CD4-positive, alpha-beta T cell (primary cell): ENCODE data around the gene CMSS1. TPM values are rescaled to one million over a fixed set of nuclear protein-coding genes. Genes with fewer than 3 reads are reported as not detected.

Source experiments
- ATAC-seq: fragments of 200-7000 bp; cut with Tn5 transposase; one replicate; pipeline ENCODE4 v1.10.0; 2022; ENCODE audit warnings: mild to moderate bottlenecking; ENCODE audit not compliant: poor library complexity
- CTCF ChIA-PET: fragments of 350-600 bp; sonication (Branson Sonifier 250); formaldehyde crosslinking; loops from one replicate; lab custom pipeline; 2021; ENCODE audit warnings: antibody characterized with exemption, inconsistent platforms; lab: Charles Lee
- POLR2A ChIA-PET: fragments of 350-600 bp; sonication (Branson Sonifier 250); formaldehyde crosslinking; loops from one replicate; lab custom pipeline; 2021; ENCODE audit warnings: antibody characterized with exemption, inconsistent platforms; lab: Charles Lee
- DNase-seq, 14 experiments: peaks; one replicate each; pipeline ENCODE4 v3.0.0-alpha.2; 2013 to 2020; ENCODE audit warnings: mixed read lengths in 2 of 14
- H3K27ac ChIP-seq, 2 donors: one replicate each; pipeline versions ENCODE4 v1.5.1 to v1.7.0; 2013; ENCODE audit warnings: low read length in 2 of 2, low read depth in 1 of 2, mild to moderate bottlenecking in 1 of 2
- H3K27me3 ChIP-seq, 2 experiments: 1 replicate in 1 of 2; 2 replicates in 1 of 2; pipeline versions ENCODE4 v1.6.1 to v1.7.0; 2013; ENCODE audit warnings: low read length in 2 of 2, control low read depth in 1 of 2, mild to moderate bottlenecking in 1 of 2, moderate library complexity in 1 of 2; ENCODE audit not compliant: insufficient read depth in 2 of 2, control insufficient read depth in 1 of 2
- H3K36me3 ChIP-seq: one replicate; pipeline ENCODE4 v1.6.1; 2013; ENCODE audit warnings: low read length, control low read depth; ENCODE audit not compliant: insufficient read depth
- H3K4me1 ChIP-seq: one replicate; pipeline ENCODE4 v1.6.1; 2013; ENCODE audit warnings: low read length, control low read depth; ENCODE audit not compliant: insufficient read depth
- H3K4me3 ChIP-seq: one replicate; pipeline ENCODE4 v1.5.1; 2013; ENCODE audit warnings: mild to moderate bottlenecking, low read length, moderate library complexity
- H3K9me3 ChIP-seq, 2 experiments: 1 replicate in 1 of 2; 2 replicates in 1 of 2; pipeline versions ENCODE4 v1.6.1 to v1.7.0; 2013; ENCODE audit warnings: low read length in 2 of 2, mild to moderate bottlenecking in 2 of 2, control low read depth in 1 of 2, moderate library complexity in 1 of 2; ENCODE audit not compliant: control insufficient read depth in 1 of 2, insufficient read depth in 1 of 2
- H3K27ac Mint-ChIP-seq: one replicate; pipeline ENCODE4 v1.8.0; 2020; ENCODE audit warnings: mixed read lengths
- H3K27me3 Mint-ChIP-seq: one replicate; pipeline ENCODE4 v1.8.0; 2021; ENCODE audit warnings: mixed read lengths
- H3K36me3 Mint-ChIP-seq: one replicate; pipeline ENCODE4 v1.8.0; 2021; ENCODE audit warnings: low read depth, mixed read lengths
- H3K4me1 Mint-ChIP-seq: one replicate; pipeline ENCODE4 v1.8.0; 2021; ENCODE audit warnings: low read depth, mixed read lengths
- H3K4me3 Mint-ChIP-seq: one replicate; pipeline ENCODE4 v1.8.0; 2020; ENCODE audit warnings: mild to moderate bottlenecking, mixed read lengths
- H3K9me3 Mint-ChIP-seq: one replicate; pipeline ENCODE4 v1.8.0; 2020; ENCODE audit warnings: mixed read lengths
- intact Hi-C, 2 experiments: fragments of 100-400 bp; cut with DNase I in 1 of 2; cut with micrococcal nuclease in 1 of 2; formaldehyde crosslinking; loops; one replicate each; pipeline versions ENCODE4 v1.15.1 to v1.9.0; 2023 to 2025; cut with DNase I, micrococcal nuclease
- total RNA-seq, 174 experiments: library from RNA in 2 of 174; stranded (reverse) in 2 of 174; gene quantifications; one replicate each; pipeline ENCODE4 v1.2.3 and lab custom pipeline; 2021 to 2026
- TF ChIP-seq, protein P1 (sequence below): fragments of 200-600 bp; IDR thresholded peaks from one replicate; pipeline ENCODE4 v1.8.0; 2022; ENCODE audit warnings: antibody characterized with exemption, mild to moderate bottlenecking

CMSS1 gene
- total RNA-seq, 2 experiments from 2014 or later = 12.2 TPM

DNA sequence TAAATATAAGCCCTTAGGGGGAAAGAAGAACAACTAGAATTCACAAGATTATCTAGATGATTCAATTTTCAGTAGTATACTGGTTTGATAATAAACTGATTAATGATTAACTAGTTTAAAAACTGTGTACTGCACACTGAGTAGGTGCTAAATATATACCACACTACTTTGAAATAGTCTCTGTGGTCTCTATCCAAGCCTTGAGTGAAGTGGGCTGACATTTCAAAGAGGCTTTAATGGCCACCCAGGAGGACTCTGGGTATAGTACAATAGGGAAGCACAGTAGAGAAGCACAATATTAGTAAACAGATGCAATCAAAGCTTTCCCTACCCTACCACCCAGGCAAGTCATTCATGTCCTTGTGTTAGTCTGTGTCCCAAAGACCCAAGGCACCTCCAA, 249.9 kb downstream of the CMSS1 start:
- Histone ChIP-seq H3K27me3 (no peaks in the 10 kb centered on the region), H3K9me3 (no peaks in the 10 kb centered on the region), H3K4me1 (peaks cover 5% of the 10 kb centered on the region), H3K36me3 (no peaks in the 10 kb centered on the region), H3K27ac (no peak overlapping the region), H3K4me3 (no peak overlapping the region)
- POLR2A ChIA-PET = no interaction called here
- TF ChIP-seq, protein P1, sequence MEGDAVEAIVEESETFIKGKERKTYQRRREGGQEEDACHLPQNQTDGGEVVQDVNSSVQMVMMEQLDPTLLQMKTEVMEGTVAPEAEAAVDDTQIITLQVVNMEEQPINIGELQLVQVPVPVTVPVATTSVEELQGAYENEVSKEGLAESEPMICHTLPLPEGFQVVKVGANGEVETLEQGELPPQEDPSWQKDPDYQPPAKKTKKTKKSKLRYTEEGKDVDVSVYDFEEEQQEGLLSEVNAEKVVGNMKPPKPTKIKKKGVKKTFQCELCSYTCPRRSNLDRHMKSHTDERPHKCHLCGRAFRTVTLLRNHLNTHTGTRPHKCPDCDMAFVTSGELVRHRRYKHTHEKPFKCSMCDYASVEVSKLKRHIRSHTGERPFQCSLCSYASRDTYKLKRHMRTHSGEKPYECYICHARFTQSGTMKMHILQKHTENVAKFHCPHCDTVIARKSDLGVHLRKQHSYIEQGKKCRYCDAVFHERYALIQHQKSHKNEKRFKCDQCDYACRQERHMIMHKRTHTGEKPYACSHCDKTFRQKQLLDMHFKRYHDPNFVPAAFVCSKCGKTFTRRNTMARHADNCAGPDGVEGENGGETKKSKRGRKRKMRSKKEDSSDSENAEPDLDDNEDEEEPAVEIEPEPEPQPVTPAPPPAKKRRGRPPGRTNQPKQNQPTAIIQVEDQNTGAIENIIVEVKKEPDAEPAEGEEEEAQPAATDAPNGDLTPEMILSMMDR = no peak
- no peak overlapping the region for H3K27ac Mint-ChIP-seq
- H3K4me1 Mint-ChIP-seq = peaks cover 27% of the 10 kb centered on the region
- CTCF ChIA-PET = interaction anchor here (1.0 kb wide), 1 partner anchor 10 kb away, joined by 3 read pairs; no protein-coding TSS in a partner anchor
- intact Hi-C loops = loop anchor here (5.0 to 10.0 kb wide), 2 partner anchors 185 to 233 kb away; no protein-coding TSS in a partner anchor
- no peak for ATAC-seq
- DNase-seq = no peak
- H3K9me3 Mint-ChIP-seq = no peaks in the 10 kb centered on the region
- H3K4me3 Mint-ChIP-seq = no peak overlapping the region
- no peaks in the 10 kb centered on the region for H3K27me3 Mint-ChIP-seq
- no peaks in the 10 kb centered on the region for H3K36me3 Mint-ChIP-seq

DNA sequence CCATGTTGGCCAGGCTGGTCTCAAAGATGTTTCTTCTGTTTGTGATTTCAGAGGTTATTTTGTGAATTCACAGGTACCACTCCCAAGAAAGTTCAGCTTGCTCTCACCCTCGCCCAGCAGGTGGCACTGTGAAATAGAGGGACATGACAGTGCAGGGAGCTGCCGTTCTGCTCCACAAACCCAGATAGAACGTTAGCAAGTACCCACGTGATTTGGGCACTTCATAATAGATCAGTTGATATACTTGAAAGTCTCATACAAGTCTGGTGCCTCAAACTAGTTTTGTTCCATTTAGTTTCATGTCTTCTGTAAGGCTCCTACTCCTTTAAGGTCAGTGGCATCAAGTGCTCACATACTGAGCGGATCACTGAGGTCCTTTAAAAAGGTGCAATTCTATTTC, 251.2 kb downstream of the CMSS1 start:
- no peak overlapping the region for H3K27ac Mint-ChIP-seq
- peaks cover 14% of the 10 kb centered on the region for H3K4me1 ChIP-seq
- no peaks in the 10 kb centered on the region for H3K36me3 Mint-ChIP-seq
- no peaks in the 10 kb centered on the region for H3K36me3 ChIP-seq
- peaks cover 39% of the 10 kb centered on the region for H3K4me1 Mint-ChIP-seq
- ChIA-PET POLR2A (interaction anchor here (1.0 kb wide), 1 partner anchor 185 kb away, joined by 6 read pairs; no protein-coding TSS in a partner anchor), CTCF (interaction anchor here (0.8 to 1.4 kb wide), 14 partner anchors 9 to 251 kb away, joined by 3 to 14 read pairs (median 4); partner anchors contain the start of gene CMSS1)
- H3K4me3 ChIP-seq = no peak overlapping the region
- H3K9me3 Mint-ChIP-seq = no peaks in the 10 kb centered on the region
- no peak overlapping the region for H3K4me3 Mint-ChIP-seq
- no peaks in the 10 kb centered on the region for H3K27me3 Mint-ChIP-seq
- ATAC-seq (peak; percentile 98), DNase-seq (peak; percentile 57 to 84 (median 68))
- intact Hi-C loops = loop anchor here (2.0 to 10.0 kb wide), 3 partner anchors 183 to 522 kb away; no protein-coding TSS in a partner anchor
- TF ChIP-seq, protein P1 = peak; percentile 76
- no peaks in the 10 kb centered on the region for H3K27me3 ChIP-seq
- H3K9me3 ChIP-seq = no peaks in the 10 kb centered on the region
- H3K27ac ChIP-seq = no peak overlapping the region

DNA sequence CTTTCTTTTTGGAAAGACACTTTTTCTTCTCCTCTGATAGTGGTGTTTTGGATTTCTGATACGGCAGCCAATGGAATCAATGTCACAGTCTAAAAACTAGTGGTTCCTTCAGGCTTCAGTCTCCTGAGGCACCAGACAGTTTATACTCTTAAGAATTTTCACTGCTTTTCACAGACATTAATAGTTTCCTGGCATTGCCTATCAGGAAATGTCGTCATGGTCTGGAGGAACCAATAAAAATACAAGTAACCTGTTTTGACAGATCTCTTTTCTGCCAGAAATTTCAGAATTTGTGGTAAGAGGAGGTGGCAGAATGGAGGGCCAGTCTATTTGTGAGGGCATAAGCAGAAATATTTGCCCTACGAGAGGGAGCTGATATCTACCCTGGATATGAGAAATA, 251.8 kb downstream of the CMSS1 start:
- Histone ChIP-seq H3K36me3 (no peaks in the 10 kb centered on the region), H3K4me3 (no peak overlapping the region), H3K27ac (no peak overlapping the region), H3K9me3 (no peaks in the 10 kb centered on the region), H3K4me1 (peaks cover 18% of the 10 kb centered on the region), H3K27me3 (no peaks in the 10 kb centered on the region)
- intact Hi-C loops = loop anchor here (2.0 to 10.0 kb wide), 3 partner anchors 183 to 521 kb away; no protein-coding TSS in a partner anchor
- H3K4me1 Mint-ChIP-seq = peaks cover 46% of the 10 kb centered on the region
- CTCF ChIA-PET = interaction anchor here (0.8 to 1.4 kb wide), 11 partner anchors 9 to 252 kb away, joined by 3 to 14 read pairs (median 4); partner anchors contain the start of gene CMSS1
- no peak for DNase-seq
- no peaks in the 10 kb centered on the region for H3K36me3 Mint-ChIP-seq
- no peaks in the 10 kb centered on the region for H3K9me3 Mint-ChIP-seq
- TF ChIP-seq, protein P1 = no peak
- no peaks in the 10 kb centered on the region for H3K27me3 Mint-ChIP-seq
- no peak overlapping the region for H3K27ac Mint-ChIP-seq
- POLR2A ChIA-PET = no interaction called here
- no peak overlapping the region for H3K4me3 Mint-ChIP-seq
- ATAC-seq = no peak
